Right lobe of liver (tissue), 4 donors: Measurements from ENCODE around the gene CEP112.

Source experiments
- POLR2A ChIP-seq: fragments of 450-650 bp; IDR thresholded peaks from one replicate; pipeline ENCODE4 v1.6.1; 2017; ENCODE audit warnings: antibody characterized with exemption, mild to moderate bottlenecking
- TF ChIP-seq, protein P1 (sequence below), 4 donors: fragments of 200-600 bp in 3 of 4; fragments of 450-650 bp in 1 of 4; IDR thresholded peaks; one replicate each; pipeline versions ENCODE4 v1.5.1 to v1.8.0; 2016 to 2022; ENCODE audit warnings: antibody characterized with exemption in 4 of 4, mild to moderate bottlenecking in 2 of 4
- donor health status: DM: no; HTN: no; CAD: no.
- donor health status: DM: no; HTN: no; CAD: no.
- donor health status: DM: no; HTN: yes; CAD: no.

DNA sequence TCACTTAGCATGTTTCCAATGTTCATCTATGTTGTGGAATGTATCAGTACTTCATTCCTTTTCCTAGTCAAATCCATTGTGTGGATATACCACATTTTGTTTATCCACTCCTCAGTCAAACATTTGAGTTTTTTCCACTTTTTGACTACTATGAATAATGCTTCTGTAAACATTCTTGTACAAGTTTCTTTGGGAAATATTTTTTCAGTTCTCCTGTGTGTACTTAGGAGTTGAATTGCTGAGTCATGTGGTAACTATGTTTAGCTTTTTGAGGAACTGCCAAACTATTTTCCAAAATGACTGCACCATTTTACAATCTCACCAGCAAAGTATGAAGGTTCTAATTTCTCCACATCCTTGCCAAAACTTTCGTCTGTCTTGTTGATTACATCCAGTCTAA, 406.8 kb downstream of the CEP112 start:
- no peak for TF ChIP-seq POLR2A
- TF ChIP-seq, protein P1, sequence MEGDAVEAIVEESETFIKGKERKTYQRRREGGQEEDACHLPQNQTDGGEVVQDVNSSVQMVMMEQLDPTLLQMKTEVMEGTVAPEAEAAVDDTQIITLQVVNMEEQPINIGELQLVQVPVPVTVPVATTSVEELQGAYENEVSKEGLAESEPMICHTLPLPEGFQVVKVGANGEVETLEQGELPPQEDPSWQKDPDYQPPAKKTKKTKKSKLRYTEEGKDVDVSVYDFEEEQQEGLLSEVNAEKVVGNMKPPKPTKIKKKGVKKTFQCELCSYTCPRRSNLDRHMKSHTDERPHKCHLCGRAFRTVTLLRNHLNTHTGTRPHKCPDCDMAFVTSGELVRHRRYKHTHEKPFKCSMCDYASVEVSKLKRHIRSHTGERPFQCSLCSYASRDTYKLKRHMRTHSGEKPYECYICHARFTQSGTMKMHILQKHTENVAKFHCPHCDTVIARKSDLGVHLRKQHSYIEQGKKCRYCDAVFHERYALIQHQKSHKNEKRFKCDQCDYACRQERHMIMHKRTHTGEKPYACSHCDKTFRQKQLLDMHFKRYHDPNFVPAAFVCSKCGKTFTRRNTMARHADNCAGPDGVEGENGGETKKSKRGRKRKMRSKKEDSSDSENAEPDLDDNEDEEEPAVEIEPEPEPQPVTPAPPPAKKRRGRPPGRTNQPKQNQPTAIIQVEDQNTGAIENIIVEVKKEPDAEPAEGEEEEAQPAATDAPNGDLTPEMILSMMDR (IDR thresholded peaks at IDR 0.05): no peak
